Neural crest cell (in vitro differentiated cells): ENCODE measurements around the gene PCDHB11. TPM values are rescaled to one million over a fixed set of nuclear protein-coding genes. Genes with fewer than 3 reads are reported as not detected.
"Not testable (repeated sequence)": the region's sequence is repeated elsewhere in the genome, so short reads cannot be mapped to it uniquely, and the experiment has no call there.

Experiments
- DNase-seq: peaks from one replicate; pipeline ENCODE4 v3.0.0; 2021; ENCODE audit warnings: low read depth, mixed read lengths, low spot score
- H3K27ac Mint-ChIP-seq: one replicate; pipeline ENCODE4 v1.8.0; 2021; ENCODE audit warnings: mild to moderate bottlenecking, mixed read lengths; ENCODE audit not compliant: unreplicated experiment
- H3K27me3 Mint-ChIP-seq: 2 replicates; pipeline ENCODE4 v1.8.0; 2021; ENCODE audit warnings: low read depth, mild to moderate bottlenecking, mixed read lengths
- H3K36me3 Mint-ChIP-seq: 2 replicates; pipeline ENCODE4 v1.8.0; 2021; ENCODE audit warnings: low read depth, mild to moderate bottlenecking, mixed read lengths
- H3K4me1 Mint-ChIP-seq: 2 replicates; pipeline ENCODE4 v1.8.0; 2021; ENCODE audit warnings: mixed read lengths
- H3K4me3 Mint-ChIP-seq: one replicate; pipeline ENCODE4 v1.8.0; 2021; ENCODE audit warnings: mild to moderate bottlenecking, mixed read lengths
- H3K9me3 Mint-ChIP-seq: 2 replicates; pipeline ENCODE4 v1.8.0; 2021; ENCODE audit warnings: mixed read lengths
- CTCF ChIP-seq: fragments of 200-600 bp; sonication (generic); conservative IDR thresholded peaks from 2 replicates; pipeline ENCODE4 v1.5.0; 2021; ENCODE audit warnings: antibody characterized with exemption, mild to moderate bottlenecking
- long read RNA-seq: library from polyadenylated mRNA; unstranded; transcript quantifications from one replicate; pipeline ENCODE4 v2.0.0, GENCODE V29; 2020
- total RNA-seq: library from RNA; stranded (reverse); gene quantifications from 2 replicates; pipeline ENCODE4 v1.2.1, GENCODE V29; 2021

Gene PCDHB11
- total RNA-seq, result 2.7 and 3.6 TPM in 2 replicates
- long read RNA-seq, result 0 reads

DNA sequence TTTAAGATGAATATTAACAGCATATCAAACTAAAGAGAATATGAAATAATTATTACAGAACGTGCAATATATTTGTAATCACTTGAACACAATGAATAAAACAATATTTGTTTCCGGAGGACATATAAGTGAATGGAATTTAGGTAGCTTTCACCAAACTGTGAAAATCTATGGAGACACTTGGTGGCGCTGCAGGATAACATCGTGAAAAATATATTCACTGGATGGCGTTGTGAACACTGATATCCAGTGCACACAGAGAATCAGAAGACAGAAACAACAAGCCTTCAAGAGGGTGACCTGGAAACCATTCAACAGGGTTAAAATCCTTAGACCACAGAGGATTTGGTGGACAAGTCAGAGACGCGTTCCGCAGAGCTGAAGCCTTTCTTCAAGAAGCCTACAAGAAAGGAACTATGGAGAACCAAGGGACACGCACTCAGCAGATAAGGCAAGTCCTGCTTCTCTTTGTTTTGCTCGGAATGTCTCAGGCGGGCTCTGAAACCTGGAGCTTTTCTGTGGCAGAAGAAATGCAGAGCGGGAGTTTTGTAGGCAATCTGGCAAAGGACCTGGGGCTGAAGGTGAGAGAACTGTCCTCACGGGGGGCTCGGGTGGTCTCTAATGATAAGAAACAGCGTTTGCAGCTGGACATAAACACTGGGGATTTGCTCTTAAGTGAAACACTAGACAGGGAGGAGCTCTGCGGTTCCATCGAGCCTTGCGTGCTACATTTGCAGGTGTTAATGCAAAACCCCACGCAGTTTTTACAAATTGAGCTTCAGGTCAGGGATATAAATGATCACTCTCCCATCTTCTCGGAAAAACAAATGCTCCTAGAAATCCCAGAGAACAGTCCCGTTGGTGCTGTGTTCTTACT is at the start of gene PCDHB11:
PCDHB11 (plus strand) TSS at position 269 of the 877 bp plus-strand sequence; CDS start at position 417, 148 bp downstream.
- peak; percentile 50 for TF ChIP-seq CTCF
- peaks cover 20% of the 10 kb centered on the region for H3K9me3 Mint-ChIP-seq

GRCh38 chr5:141149812-141150211 is 49.6 kb upstream of the PCDHB11 start, which contains the start of gene PCDHB6:
PCDHB6 (plus strand) TSS chr5:141150057; CDS start chr5:141150258, 201 bp downstream.
- no peaks in the 10 kb centered on the region for H3K4me1 Mint-ChIP-seq
- H3K27ac Mint-ChIP-seq, result no peak within 1 kb of the TSS
- DNase-seq, result no peak
- H3K4me3 Mint-ChIP-seq, result no peak within 1 kb of the TSS
- no peaks in the 10 kb centered on the region for H3K27me3 Mint-ChIP-seq
- peaks cover 18% of the 10 kb centered on the region for H3K9me3 Mint-ChIP-seq
- no peak for TF ChIP-seq CTCF
- peaks cover 34% of the 10 kb centered on the region for H3K36me3 Mint-ChIP-seq

More for the DNA sequence above, at the start of gene PCDHB11:
- Mint-ChIP-seq H3K4me3 (peak within 1 kb of the TSS; percentile 69), H3K27me3 (no peaks in the 10 kb centered on the region), H3K4me1 (no peaks in the 10 kb centered on the region), H3K27ac (peak within 1 kb of the TSS; percentile 50), H3K36me3 (peaks cover 60% of the 10 kb centered on the region)
- DNase-seq, result no peak

DNA sequence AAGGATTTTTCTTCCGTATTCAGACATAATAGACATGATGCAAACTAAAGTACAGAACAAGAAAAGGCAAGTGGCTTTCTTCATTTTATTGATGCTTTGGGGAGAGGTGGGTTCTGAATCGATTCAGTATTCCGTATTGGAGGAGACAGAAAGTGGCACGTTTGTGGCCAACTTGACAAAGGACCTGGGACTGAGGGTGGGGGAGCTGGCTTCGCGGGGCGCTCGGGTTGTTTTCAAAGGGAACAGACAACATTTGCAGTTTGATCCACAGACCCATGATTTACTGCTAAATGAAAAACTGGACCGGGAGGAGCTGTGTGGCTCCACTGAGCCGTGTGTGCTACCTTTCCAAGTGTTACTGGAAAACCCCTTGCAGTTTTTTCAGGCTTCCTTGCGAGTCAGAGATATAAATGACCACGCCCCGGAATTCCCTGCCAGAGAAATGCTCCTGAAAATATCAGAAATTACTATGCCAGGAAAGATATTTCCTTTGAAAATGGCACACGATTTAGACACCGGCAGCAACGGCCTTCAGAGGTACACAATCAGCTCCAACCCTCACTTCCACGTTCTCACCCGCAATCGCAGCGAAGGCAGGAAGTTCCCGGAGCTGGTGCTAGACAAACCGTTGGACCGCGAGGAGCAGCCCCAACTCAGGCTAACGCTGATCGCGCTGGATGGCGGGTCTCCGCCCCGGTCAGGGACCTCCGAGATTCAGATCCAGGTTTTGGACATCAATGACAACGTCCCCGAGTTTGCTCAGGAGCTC is 49.0 kb upstream of the PCDHB11 start:
- Mint-ChIP-seq H3K4me3 (no peak overlapping the region), H3K36me3 (peaks cover 36% of the 10 kb centered on the region), H3K27me3 (no peaks in the 10 kb centered on the region), H3K27ac (no peak overlapping the region), H3K9me3 (peaks cover 18% of the 10 kb centered on the region), H3K4me1 (no peaks in the 10 kb centered on the region)
- TF ChIP-seq CTCF, result no peak
- no peak for DNase-seq

DNA sequence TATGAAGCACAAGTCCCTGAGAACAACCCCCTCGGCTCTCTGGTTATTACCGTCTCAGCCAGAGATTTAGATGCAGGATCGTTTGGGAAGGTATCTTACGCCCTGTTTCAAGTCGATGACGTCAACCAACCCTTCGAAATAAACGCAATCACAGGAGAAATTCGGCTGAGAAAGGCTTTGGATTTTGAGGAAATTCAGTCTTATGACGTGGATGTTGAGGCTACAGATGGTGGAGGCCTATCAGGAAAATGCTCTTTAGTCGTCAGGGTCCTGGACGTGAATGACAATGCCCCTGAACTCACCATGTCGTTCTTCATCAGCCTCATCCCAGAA is 48.5 kb upstream of the PCDHB11 start:
- H3K4me1 Mint-ChIP-seq, result no peaks in the 10 kb centered on the region
- TF ChIP-seq CTCF, result no peak
- H3K27ac Mint-ChIP-seq, result no peak overlapping the region
- H3K4me3 Mint-ChIP-seq, result no peak overlapping the region
- DNase-seq, result no peak
- H3K9me3 Mint-ChIP-seq, result peaks cover 19% of the 10 kb centered on the region
- H3K36me3 Mint-ChIP-seq, result peaks cover 37% of the 10 kb centered on the region
- H3K27me3 Mint-ChIP-seq, result no peaks in the 10 kb centered on the region

DNA sequence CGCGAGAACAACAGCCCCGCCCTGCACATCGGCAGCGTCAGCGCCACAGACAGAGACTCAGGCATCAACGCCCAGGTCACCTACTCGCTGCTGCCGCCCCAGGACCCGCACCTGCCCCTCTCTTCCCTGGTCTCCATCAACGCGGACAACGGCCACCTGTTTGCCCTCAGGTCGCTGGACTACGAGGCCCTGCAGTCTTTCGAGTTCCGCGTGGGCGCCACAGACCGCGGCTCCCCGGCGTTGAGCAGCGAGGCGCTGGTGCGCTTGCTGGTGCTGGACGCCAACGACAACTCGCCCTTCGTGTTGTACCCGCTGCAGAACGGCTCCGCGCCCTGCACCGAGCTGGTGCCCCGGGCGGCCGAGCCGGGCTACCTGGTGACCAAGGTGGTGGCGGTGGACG is 47.8 kb upstream of the PCDHB11 start:
- H3K27me3 Mint-ChIP-seq, DNase-seq, H3K27ac Mint-ChIP-seq, H3K4me3 Mint-ChIP-seq, H3K4me1 Mint-ChIP-seq: not testable (repeated sequence)
- Mint-ChIP-seq H3K36me3 (peaks cover 44% of the 10 kb centered on the region), H3K9me3 (peaks cover 24% of the 10 kb centered on the region)

GRCh38 chr5:141152096-141152495 is 47.3 kb upstream of the PCDHB11 start:
- DNase-seq, H3K4me1 Mint-ChIP-seq, H3K4me3 Mint-ChIP-seq, H3K27ac Mint-ChIP-seq, H3K27me3 Mint-ChIP-seq: not testable (repeated sequence)
- peaks cover 49% of the 10 kb centered on the region for H3K36me3 Mint-ChIP-seq
- H3K9me3 Mint-ChIP-seq, result peaks cover 25% of the 10 kb centered on the region
